LHCN-M2 (cell line): ENCODE measurements around the gene TANGO2. TPM values are rescaled to one million over a fixed set of nuclear protein-coding genes. Genes with fewer than 3 reads are reported as not detected.

ENCODE experiments used
- DNase-seq: peaks from one replicate; pipeline ENCODE4 v3.0.0-alpha.2; 2012; ENCODE audit warnings: low read depth
- total RNA-seq: library from RNA; depleted of rRNA; stranded (reverse); fragments of >200 nt; gene quantifications from 2 replicates; pipeline ENCODE4 v1.2.3, GENCODE V29; 2014

The TANGO2 gene
- total RNA-seq, 1 experiment from 2014 or later: 30.8 TPM

DNA sequence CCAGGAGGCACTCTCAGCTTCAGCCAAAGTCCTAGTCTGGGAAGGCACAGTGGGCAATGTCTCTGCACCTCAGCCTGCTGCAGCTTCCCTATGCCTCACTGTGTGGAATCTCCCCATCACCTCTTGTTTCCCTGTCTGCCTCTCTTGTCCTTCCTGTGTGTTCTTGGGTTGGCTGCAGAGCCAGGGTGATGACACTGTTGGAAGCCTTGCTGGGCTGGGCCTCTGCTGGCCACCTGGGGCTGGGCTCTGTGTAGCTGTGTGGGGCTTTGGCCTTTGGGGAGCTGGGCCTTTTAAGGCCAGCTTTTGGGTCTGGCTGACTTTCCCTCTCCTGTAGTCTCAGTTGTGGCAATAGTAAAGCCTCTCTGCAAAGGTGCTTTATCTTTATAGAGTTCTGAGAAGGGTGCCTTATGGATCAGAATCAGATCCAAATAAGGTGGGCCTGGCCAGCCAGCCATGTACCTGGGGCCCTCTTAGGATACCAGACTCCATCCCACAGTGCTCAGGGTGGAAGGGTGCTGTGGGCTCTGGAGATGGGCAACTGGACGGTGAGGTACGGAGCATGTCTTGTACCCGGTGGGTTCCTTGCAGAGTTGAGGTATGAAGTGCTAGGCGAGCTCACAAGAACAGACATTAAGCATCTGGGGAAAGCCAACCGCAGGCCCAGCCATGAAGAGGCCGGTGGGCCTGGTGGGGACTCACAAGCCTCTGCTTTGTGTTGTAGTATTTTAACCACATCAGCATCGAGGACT, 84.7 kb downstream of the TANGO2 start:
- no peak for DNase-seq

DNA sequence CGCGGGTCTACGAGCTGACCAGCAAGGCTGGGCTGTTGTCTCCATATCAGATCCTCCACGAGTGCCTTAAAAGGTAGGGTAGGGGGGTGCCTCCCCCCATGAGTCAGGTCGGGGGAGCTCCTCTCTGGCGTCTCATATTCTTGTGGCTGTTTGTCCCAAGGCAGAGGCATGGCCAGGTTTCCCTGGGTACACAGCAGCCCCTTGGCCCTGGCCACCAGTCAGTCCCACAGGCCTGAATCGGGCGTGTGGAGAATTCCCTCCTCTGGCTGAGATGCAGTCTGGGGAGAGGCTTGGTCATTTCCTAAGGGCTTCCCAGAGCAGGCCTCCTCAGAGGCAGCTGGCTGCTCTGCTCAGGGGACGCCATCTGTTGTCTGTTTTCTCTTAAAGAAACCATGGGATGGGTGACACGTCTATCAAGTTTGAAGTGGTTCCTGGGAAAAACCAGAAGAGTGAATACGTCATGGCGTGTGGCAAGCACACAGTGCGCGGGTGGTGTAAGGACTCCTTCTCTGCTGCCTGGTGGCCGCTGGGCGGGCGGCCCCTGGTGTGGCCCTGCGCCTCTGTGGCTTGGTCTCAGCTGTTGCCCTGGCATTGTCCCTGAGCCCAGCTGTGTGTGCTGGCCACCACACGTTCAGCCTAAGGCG, 85.4 kb downstream of the TANGO2 start:
- DNase-seq: peak; percentile 51

DNA sequence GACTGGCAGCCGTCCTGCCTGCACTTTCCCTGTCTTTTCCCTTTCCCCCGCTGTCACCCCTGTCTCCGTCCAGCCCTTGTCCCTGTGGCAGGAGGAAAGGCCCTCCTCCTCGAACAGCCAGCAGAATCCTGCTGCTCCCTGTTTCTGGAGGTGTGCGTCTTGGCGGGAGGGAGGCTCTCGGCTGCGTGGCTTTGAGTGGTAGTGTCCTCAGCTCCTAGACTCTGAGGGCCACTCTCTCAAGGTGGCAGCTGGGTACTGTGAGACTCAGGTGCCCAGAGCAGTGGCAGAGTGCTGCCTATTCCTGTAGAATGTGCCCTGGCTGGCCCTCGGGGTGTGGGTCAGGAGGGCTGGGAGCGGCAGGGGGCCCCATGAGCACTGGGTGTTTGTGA, 85.9 kb downstream of the TANGO2 start:
- no peak for DNase-seq

DNA sequence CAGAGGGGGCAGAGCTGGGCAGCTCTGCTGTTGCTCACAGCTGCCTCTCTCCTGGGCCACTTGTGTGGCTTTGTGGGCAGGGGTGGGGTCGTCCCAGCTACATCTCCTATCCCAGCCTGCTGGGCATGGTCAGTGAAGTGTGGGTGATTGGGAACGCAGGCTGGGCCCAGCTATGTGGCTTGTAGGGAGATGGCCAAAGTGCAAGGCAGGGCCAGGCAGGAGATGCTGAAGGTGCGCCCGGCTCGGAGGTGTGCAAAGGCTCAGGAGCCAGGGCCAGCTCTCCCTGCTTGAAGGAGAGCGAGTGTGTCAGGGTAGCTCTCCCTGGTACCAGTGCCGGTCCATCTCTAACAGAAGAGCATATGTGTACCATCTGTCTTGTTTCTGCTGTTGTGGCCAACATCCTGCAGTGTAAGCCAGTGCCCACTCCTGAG, 86.6 kb downstream of the TANGO2 start:
- DNase-seq: no peak

DNA sequence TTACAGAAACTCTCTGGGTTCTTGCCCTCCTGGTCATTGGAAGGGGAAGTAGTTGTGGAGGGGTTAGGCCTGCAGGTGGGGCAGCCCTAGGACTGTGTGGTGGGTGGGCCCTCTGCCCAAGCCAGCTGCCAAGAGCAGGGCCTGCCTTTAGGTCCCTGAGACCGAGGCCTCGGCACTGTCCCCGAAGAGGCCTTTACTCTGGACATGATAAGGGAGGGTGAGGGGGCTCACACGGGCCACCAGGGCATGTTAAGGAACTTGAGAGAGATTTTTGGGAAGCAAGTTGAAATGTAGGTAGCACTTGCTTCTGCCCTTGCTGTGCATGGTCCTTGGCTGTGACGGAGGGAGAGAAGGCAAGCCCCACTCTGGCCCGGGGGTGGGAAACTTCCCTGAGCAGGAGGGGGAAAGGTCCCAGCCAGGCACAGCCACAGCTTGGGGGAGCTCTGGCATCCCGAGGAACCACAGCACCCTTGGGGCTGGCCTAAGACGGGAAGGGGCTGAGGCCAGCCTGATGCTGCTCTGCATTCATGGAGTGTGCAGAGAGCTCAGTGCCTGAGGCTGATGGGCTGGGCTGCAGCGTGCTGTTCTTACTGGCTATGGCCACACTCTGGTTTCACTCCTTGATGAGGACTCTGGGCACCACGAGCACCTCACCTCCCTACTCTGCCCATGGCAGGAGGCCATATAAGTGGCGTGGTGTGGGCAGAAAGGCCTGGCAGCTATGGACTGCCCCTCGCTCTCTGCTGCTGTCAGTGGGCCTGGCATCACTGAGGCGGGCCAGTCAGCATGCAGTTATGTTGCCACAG, 87.2 kb downstream of the TANGO2 start:
- DNase-seq: no peak

- DNase-seq: no peak
Observed at GRCh38 chr22:20108757-20109230, 87.9 kb downstream of the TANGO2 start.

- no peak for DNase-seq
Observed at GRCh38 chr22:20109411-20110358, 88.8 kb downstream of the TANGO2 start.

GRCh38 chr22:20110359-20110985, 89.6 kb downstream of the TANGO2 start:
- no peak for DNase-seq

DNA sequence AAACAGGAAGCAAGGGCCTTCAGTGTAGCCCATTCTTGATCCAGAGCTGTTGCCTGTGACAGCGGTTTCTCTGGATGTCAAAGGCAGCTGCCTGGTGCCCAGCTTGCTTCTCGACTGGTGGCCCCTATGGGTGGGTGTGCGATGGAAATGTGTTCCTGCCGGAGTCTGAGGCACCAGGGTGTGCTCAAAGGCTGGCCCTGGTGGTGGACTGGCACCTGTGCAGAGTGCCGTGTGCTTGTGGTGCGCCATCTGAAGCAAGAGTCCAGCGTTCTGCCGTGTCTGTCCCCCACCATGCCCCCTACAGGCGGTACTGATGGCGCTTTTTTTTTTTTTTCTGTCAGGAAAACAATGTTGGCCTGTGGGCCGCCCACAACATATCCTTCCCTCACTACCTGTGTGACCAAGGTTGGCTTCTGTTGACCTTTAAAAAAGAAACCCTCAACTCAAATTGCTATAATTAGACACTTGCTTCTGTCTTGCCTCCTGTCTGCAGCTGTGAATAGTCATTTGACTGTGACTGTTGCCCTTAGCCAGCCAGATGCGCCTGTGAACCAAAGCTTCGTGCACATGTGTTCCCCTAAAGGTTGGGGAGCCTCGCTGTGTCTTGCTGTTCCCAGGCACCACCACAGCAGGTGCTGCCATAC, 90.3 kb downstream of the TANGO2 start:
- peak; percentile 60 for DNase-seq

DNA sequence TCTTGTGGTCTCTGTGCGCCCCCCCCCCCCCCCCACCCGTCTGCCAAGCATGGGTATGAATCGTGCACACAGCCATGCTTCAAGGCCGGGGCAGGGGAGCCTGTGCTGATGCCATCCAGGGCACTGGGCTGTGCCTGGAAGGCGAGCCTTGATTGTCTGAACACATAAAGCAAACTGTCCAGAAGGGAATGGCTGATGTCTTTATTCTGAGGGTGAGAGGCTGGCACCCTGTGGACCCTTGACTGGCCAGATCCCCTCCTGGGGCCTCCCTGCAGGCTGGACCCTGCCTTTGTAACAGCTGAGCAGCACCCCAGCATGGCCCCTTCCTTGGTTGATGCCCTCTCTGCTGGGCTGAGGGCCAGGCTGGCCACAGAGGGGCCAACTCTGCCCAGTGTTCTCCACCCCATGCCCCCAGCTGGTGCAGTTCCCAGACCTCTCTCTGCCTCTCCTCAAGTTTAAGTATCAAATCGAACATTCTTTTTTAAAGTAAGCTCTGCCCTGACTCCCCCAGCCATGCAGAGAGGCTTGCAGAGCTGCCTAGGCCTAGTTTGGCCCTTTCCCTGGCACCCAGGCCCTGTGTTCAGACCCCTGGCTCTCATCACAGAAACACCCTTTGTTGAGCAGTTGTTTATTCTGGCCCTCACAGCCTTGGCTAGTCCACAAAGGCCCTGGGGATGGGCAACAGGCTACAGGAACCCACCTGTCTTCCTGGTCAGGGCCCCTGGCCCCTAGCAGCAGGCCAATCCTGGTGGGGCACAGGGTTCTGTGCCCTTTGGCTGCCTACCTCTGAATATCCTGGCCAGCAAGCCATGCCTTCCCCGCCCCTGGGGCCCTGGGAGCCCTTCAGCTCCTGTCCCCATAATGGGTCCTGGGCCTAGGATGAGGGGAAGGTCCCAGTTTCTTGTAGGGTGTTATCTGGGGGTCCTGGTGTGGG, 91.0 kb downstream of the TANGO2 start:
- no peak for DNase-seq

GRCh38 chr22:20112623-20113511, 92.0 kb downstream of the TANGO2 start:
- DNase-seq: no peak

GRCh38 chr22:20113551-20114310, 92.8 kb downstream of the TANGO2 start:
- no peak for DNase-seq

- DNase-seq: no peak
Observed at GRCh38 chr22:20114506-20115475, 93.9 kb downstream of the TANGO2 start.

DNA sequence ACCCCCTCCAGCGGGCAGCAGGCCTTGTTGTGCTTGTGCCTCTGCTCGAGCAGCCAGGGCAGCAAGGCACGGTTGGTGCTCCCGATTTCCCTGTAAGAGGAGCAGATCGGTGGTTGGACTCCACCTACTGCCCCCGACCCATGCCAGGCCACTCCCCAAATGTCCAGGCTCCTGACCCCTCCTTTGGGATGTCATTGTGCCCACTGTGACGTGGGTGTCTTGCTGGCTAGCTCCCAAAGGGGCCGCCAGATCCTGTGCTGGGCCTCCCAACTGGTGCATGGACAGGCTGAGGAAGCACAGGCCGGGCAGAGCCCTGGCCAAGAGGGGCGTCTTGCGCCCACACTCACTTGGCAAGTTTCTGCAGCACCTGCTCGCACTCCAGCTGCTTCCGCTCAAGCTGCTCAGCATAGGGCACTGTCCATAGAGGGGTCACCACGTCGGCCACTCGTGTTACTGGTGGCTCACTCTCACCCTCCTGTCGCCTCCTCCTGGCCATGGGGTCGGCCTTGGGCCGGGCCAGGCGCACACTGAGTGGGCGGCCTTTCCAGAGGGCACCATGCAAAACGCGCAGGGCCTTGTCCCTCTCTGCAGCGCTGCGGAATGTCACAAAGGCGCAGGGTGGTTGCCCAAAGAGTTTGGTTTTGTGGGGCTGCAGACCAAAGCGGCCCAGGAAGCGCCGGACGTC, 94.9 kb downstream of the TANGO2 start, which contains the start of gene RANBP1:
Gene RANBP1, plus strand, starts transcription at position 414 of the 685 bp plus-strand sequence. Its CDS starts 81 bp downstream, at position 495.
- peak; percentile 50 for DNase-seq

DNA sequence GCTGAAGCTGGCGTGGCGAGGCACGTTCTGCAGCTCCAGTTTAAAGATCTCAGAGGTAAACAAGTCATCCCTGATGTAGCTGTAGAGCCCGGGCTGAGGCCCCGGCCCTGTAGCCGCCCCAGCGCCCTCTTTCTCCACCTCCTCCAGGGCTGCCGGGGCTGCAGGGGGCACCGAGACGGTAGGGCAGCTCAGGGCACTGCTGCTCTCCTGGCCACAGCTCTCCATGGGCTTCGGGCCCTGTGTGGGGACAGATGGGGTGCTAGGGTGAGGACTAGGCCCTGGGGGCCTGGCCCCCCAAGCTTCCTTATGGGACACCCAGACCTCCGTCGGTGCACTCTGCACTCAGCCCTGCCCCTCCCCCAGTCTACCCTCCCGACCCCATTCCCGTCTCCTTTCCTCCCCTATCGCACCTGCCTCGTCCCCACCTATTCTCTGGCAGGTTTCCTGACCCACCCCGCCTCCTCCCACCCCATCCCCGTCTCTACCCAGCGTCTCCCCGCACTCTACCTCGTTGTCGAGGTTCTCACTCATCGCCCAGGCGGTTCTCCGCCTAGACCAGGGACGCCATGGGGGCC, 95.6 kb downstream of the TANGO2 start:
- no peak for DNase-seq
